ENCODE results near the gene GRK3.

- TF ChIP-seq CTCF (IDR thresholded peaks at IDR 0.05): no peak
- TF ChIP-seq POLR2AphosphoS5 (IDR thresholded peaks at IDR 0.05): no peak
- TF ChIP-seq POLR2A (IDR thresholded peaks at IDR 0.05): no peak
- TF ChIP-seq EP300 (IDR thresholded peaks at IDR 0.05): no peak
Observed at GRCh38 chr22:25540908-25541660, 23.4 kb upstream of the GRK3 start.
